ENCODE measurements around the gene CTDSPL2. TPM values are rescaled to one million over a fixed set of nuclear protein-coding genes. Genes with fewer than 3 reads are reported as not detected.
"Not testable (repeated sequence)": the region's sequence is repeated elsewhere in the genome, so short reads cannot be mapped to it uniquely, and the experiment has no call there.

Gene CTDSPL2
- polyA plus RNA-seq, 1 donor: 79.7 TPM

DNA sequence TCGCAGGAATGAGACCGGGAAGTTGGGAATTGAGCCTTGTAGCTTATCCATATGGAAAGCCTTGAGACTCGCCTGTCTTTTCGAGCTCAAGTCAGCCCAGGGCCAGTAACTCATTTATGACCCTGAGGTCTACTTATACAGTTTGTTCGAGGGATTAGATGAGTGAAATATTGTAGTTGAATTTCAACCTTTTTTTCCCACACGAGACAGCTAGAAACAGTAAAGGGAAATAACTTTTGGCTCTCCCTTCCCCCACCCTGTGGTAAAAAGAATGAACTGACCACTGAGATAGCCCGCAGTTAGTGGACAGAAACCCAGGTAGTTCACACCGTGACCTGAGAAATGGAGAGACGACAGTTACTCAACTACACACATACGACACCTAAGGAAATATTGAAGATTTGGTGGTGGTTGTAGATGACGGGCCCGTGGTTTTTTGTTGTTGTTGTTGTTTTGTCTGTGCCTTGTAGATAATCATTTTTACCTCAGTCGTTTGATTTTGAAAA is 110.4 kb downstream of the CTDSPL2 start:
- DNase-seq: peak; percentile 36

DNA sequence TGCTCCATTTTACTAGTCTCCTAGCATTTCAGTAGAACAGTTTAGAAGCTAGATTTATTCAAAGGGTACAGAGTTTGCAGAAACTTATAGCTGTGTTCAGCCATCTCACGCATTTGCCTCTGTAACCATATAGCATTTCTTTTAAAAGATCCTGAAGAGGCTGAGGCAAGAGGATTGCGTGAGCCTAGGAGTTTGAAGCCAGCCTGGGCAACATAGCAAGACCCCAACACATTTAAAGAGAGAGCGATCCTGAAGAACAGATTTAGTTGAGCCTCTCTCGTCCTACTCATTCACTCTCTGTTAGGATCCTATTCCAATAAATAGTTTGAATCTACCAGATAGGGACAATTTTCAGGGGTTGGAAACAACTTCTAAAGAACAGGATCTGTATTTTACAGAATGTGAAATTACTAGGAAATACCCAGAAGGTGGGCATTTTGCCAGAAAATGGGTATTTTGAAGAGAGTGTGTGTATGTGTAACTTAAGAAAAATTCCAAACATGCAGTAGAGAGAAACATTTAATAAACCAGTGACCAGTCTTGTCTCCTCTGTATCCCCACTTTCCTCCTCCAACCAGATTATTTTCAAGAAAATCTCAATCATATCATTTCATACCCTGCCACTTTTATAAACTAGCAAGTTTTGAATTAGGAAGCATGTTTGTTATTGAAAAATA is 114.0 kb downstream of the CTDSPL2 start:
- no peak for DNase-seq

DNA sequence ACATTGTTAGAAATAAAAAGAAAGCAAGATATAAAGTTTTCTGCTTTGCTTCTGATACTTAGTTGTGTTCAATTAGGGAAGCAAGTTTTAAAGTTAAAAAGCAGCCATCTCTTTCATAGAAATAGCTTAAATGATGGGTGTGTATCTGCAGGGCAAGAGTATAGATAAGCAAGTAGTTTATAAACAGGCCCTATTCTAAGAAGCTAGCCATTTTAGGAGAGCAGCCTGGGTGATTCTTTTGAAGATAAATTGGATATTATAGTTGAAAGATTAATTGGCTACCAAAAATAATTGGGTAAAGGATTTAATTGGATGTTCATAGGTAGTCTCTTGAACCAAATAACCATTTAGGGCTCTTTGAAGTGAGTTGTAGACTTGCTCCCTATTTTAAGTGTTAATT is 115.2 kb downstream of the CTDSPL2 start:
- DNase-seq: no peak

DNA sequence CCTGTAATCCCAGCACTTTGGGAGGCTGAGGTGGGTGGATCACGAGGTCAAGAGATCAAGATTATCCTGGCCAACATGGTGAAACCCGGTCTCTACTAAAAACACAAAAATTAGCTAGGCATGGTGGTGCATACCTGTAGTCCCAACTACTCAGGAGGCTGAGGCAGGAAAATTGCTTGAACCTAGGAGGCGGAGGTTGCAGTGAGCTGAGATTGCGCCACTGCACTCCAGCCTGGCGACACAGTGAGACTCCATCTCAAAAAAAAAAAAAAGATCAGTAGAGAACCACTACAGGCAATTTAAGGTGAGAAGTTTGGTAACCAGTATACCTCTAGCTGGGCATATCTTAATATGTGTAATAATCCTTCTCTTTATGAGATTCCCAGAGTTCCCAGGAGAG is 117.3 kb downstream of the CTDSPL2 start:
- not testable (repeated sequence) for DNase-seq

DNA sequence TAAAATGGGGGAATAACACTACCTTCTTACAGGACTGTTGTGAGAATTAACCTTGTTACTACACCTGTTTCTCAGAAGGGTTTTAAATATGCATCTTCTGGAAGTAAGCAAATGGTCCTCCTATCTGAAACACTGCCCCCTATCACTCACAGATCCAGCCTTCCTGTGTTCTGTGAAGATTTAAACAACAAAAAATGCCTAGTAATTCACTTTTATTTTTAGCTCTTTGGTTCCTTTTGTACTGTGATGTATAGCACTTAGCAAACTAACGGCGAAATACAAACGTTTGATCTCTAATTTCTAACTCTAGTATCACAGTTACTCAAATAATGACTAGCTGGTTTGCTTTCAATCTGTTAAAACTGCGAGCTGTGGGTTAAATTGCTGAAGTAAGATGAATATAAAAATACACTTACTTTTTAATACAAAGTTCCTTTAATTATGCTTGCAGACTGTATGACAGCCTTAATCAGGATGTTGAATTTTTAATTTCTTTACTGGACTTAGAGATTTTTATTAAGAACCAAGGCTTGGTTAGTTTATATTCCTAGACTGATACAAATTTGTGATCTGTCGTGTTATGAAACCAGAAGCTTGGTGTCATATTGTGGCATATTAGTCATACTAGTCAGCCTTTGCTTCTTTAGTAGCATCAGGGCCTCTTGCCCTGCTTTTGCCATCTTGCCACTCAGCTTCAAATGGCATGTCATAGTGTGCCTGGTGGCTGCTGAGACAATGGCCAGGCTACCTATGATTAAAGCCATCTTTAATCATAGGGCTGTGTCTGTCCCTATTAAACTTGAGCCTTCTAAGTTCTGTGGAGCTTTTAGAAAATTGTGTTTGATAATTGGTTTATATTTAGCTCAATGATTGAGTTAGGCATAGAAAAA is 118.7 kb downstream of the CTDSPL2 start:
- no peak for DNase-seq

DNA sequence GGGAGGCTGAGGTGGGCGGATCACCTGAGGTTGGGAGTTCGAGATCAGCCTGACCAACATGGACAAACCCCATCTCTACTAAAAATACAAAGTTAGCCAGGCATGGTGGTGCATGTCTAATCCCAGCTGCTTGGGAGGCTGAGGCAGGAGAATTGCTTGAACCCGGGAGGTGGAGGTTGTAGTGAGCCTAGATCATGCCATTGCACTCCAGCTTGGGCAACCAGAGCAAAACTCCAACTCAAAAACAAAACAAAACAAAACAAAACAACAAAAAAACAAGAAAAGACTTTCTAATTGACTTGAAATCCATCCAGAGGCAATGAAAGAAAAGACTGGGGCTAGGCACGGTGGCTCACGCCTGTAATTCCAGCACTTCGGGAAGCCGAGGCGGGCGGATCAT is 121.7 kb downstream of the CTDSPL2 start:
- DNase-seq: not testable (repeated sequence)

DNA sequence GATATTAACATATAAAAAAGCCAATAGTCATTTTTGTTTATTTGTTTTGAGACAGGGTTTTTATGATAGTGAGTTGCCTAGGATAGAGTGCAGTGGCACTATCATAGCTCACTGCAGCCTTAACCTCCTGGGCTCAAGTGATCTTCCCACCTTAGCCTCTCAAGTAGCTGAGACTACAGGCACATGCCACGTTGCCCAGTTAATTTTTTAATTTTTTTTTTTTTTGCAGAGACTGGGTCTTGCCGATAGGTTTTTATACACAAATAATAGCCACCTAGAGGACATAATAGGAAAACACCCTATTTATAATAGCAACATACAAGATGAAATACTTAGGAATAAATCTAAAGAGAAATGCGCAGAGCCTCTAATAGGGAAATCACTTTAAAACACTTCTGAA is 122.8 kb downstream of the CTDSPL2 start:
- no peak for DNase-seq

DNA sequence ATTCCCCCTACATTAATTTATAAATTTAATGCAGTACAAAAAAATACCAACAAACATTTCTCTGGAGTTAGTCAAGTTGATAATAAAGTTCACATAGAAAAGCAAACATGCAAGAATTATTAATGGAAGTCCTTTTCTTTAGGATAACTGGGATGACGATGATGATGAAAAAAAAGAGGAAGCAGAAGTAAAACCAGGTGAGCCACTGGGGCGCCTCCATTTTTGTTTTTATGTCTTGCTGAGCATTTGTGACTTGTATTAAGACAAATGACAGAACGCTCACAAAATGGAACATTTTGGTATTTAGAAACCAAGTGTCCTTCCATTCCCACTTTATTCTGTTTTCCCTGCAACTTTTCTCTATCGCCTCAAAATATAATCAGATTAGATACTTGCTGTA is 123.3 kb downstream of the CTDSPL2 start:
- no peak for DNase-seq

DNA sequence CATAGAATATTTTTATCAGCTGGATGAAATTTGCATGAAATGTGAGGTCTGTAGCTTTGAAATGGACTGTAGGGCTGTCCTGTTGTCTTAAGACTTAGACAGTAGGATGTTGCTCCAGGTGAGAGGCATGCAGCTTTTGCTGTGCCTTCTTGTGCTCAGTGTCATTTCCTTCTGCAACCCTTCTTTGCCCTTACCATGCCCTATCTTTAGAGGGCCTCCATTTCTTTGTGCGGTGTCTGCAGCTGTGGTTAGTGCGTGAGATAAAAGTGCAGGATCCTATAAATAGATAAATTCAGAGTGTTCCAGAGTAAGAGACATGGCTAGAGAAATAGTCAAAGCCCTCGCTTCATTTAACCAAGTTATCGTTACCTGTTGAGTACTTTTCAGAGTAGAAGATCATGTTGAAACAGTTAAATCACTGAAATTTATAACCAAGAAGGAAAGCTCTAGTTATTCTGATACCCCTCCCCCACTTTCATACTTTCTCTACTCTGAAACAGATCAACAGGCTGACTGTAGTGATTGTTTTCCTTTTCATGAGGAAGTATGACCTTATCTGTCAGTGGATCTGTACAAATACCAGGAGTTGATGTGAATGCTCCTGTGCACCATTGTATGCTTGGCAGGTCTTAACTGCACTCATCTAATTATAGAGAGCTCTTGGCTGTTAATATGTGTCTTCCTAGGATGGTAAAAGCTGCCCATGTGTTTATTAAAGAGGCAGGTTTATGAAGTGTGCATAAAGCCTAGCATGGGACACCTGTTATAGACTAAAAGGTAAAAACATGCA is 127.7 kb downstream of the CTDSPL2 start:
- no peak for DNase-seq

DNA sequence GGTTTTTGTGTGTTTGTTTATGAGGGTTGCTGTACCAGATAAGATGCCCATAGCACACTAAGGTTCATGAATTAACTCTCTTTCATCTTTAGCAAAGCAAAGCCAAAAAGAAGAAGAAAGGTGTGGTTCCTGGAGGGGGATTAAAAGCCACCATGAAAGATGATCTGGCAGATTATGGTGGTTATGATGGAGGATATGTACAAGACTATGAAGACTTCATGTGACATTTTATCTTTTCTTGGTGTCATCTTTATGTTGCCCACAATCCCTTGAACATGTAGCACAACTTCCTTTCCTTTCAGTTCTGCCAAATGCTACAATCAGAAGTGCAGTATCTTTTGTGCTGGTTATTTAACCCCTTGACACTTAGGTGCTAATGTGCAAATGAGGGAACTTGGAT is 133.5 kb downstream of the CTDSPL2 start:
- not testable (repeated sequence) for DNase-seq

DNA sequence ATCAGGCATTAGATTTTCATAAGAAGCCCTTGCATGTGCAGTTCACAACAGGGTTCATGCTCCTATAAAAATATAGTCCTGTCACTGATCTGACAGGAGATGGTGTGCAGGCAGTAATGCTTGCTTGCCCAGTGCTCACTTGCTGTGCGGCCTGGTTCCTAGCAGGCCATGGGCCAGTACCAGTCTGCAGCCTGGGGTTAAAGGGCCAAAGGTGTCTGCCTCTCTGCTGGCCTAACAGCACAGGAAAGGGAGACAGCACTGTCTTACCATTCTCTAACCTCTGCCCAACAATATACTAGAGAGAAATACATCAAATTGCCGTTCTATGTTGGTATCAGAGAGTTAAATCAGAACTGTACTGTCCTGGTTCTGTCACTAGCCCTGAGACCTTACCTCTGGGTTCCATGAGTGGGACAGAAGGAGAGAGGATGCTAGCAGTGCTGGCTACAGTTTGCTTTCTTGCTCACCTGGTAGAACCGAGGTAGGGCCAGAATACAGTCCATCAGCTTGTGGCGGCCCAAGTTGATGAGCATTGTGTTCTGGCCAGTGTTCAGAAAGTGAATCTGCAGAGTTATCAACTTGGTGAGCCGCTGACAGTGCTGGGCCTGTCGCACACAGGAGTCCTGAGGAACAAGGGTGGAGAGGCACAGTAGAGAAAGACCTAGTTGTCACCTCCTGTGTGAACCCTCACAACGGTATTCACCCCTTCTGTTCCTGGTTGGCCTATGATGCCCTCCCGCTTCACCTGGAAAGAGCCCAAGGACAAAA is 138.1 kb downstream of the CTDSPL2 start:
- no peak for DNase-seq

DNA sequence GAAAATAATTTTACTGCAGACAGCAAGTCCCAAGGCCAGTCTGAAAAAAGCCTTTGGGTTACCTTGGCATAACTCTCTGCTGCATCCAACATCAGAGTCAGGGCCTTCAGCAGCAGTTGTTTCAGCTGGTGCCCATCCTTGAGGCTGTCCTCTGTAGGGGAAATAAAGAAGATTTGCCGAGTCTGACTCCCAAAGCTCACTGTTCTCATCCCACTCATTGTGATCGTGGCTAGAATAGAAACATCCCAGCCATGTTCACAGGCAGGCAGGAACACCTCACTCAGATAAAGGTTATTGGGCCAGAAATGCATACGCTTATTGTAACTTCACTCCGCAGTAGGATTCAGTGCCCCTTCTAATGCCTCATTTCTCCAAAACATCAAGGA is 138.7 kb downstream of the CTDSPL2 start:
- DNase-seq: no peak

DNA sequence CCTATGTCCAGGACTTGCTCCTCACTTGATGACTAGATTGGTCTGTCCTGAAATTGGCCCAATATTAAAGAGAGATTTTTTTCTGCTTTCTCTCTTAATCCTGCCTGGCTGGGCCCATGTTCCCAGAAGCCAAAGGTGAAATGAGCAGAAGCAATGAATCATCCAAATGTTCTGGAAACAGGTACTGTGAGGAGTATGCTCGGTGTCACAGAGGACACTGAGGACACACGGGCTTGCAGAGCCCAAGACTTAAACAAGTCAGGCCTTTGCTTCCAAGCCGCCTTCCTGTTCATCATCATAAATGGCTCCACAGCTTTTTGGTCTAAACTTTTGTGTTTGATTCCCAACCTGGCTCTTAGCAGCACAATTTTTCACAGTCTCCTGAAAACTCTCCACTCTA is 140.9 kb downstream of the CTDSPL2 start:
- DNase-seq: no peak

DNA sequence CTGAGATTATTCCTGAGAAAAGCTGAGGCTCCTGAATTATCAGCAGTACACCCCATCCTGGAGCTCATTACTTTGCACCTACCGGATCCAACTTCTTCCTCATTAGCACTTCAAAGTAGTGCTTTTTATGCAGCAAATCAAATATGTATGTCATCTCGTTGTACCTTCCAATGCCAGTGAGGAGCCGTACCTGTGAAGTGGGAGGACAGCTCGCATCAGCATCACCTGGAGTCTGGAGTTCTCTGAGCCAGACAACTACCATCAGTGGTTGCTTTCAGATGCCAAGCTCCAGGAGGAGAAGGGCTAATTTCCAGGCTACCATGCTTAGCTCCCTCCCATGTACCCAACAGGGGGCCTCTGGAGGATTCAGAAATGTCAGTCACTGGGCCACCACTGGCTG is 141.9 kb downstream of the CTDSPL2 start:
- DNase-seq: no peak

DNA sequence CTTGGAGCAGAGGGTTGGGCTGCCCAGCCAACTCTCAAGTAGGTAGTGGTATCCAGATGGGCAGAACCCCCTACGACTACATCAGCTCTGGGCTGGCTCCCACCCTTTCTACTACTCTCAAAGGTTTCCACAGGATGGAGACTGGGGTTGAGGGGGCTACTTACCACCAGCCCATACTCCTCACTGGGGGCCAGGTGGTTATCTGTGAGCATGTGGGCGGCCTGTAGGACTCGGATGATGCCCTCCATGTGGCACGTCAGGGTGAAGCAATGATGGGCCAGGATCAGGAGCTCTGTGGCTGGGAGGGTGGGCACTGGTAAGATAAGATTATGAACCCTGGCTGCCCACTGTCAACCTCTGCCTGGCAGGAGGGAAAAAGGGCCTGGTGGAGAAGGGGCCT is 142.9 kb downstream of the CTDSPL2 start:
- no peak for DNase-seq

DNA sequence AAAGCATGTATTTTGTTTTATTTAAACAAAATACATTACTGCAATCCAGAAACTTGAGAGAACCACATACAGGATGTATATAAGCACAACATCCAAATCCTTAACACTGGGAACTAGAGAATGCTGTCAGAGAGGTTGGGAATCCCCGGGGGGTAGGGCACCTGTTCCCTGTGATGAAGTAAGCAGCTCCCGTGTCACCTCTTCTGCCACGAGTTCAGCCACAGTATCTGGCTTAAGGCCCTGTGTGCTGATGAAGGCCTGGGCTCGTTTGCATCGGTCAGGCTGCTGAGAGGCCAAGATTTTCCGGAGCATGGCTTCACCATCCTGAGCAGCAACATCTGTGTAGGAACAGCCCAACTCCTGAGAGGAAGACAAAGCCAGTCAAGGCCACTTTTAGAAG is 146.0 kb downstream of the CTDSPL2 start:
- no peak for DNase-seq

DNA sequence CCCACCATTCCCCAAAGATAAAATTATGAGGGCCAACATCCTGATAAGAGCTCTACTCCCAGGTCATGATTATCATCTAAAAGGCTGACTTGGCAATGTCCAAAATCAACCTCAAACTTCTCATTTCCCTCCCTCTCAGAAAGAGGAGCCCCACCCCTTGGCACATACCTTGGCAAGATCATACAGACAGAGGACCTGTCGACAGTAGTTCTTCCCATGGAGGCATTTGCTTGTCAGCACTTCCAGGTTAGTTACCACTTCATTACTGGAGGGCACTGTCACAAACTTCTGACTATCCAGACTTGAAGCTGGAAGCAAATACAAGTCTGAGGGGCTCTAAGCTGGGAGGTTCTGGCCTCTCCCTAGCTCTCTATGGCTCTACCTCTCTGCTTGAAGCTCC is 147.3 kb downstream of the CTDSPL2 start:
- DNase-seq: no peak
